Body of pancreas (tissue), 4 donors: ENCODE results near the gene MAS1L.

Experiments used
- POLR2A ChIP-seq, 3 donors: fragments of 450-650 bp; IDR thresholded peaks; one replicate each; pipeline ENCODE4 v1.6.1; 2016; ENCODE audit warnings: antibody characterized with exemption in 3 of 3, mild to moderate bottlenecking in 2 of 3
- TF ChIP-seq, protein P1 (sequence below), 7 experiments: fragments of 450-650 bp in 4 of 7; fragments of 200-600 bp in 3 of 7; sonication (generic) in 3 of 7; IDR thresholded peaks; one replicate each; pipeline ENCODE4 v1.5.1; 2016 to 2019; ENCODE audit warnings: antibody characterized with exemption in 7 of 7

DNA sequence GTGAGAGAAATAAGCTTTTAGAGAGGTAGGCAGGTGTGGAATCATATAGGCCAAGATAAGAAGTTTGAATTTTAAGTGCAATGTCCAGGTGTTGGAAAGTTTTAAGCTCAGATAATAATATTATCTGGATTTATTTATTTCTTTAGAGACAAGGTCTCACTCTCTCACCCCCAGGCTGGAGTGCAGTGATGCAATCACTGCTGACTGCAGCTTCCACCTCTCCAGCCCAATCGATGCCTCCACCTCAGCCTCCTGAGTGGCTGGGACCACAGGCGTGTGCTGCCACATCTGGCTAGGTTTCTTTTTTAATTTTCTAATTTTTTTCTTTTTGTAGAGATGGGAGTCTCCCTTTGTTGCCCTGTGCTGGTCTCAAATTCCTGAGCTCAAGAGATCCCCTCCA lies 5.5 kb upstream of the MAS1L start:
- no peak for TF ChIP-seq POLR2A (IDR thresholded peaks at IDR 0.05)
- TF ChIP-seq, protein P1, sequence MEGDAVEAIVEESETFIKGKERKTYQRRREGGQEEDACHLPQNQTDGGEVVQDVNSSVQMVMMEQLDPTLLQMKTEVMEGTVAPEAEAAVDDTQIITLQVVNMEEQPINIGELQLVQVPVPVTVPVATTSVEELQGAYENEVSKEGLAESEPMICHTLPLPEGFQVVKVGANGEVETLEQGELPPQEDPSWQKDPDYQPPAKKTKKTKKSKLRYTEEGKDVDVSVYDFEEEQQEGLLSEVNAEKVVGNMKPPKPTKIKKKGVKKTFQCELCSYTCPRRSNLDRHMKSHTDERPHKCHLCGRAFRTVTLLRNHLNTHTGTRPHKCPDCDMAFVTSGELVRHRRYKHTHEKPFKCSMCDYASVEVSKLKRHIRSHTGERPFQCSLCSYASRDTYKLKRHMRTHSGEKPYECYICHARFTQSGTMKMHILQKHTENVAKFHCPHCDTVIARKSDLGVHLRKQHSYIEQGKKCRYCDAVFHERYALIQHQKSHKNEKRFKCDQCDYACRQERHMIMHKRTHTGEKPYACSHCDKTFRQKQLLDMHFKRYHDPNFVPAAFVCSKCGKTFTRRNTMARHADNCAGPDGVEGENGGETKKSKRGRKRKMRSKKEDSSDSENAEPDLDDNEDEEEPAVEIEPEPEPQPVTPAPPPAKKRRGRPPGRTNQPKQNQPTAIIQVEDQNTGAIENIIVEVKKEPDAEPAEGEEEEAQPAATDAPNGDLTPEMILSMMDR (IDR thresholded peaks at IDR 0.05), result no peak
